AG09319 (cell line): ENCODE data around the gene TMEM223.
A peak's percentile ranks its signal among the peaks of the same experiment; 100 is the strongest.

Source experiments
- DNase-seq: peaks from one replicate; pipeline ENCODE4 v3.0.0-alpha.2; 2010; ENCODE audit warnings: low read depth; ENCODE audit errors: extremely low read depth
- CTCF ChIP-seq: IDR thresholded peaks from 2 replicates; pipeline ENCODE4 v1.5.1; 2011; ENCODE audit warnings: low read depth, mild to moderate bottlenecking, inconsistent platforms, low read length, moderate library complexity

The TMEM223 gene

DNA sequence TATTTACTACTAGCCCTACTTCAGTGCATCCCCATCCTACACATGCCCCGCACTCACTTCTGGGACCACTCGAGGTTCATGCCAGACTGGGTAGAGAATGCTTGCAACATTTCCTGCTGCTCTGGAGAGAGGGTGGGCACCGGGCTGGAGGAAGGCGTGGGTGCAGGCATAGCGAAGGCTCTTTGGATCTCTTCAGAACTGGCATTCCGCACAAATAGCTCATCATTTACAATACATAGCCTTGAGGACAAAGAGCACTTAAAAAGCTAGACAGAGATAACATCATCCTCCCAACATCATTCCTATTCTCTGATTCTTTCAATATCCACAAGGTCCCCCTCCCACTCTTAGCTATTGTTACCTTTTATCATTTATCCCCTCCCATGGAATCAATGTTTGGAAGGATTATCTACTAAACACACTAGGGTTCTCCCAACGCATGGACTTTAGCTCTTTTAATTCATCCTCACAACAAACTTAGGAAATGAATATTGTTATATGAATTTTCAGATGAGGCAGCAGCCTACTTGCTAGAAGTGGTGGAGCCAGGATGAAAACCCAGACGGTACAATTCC, 2.5 kb upstream of the TMEM223 start:
- no peak for DNase-seq
- TF ChIP-seq CTCF = no peak

DNA sequence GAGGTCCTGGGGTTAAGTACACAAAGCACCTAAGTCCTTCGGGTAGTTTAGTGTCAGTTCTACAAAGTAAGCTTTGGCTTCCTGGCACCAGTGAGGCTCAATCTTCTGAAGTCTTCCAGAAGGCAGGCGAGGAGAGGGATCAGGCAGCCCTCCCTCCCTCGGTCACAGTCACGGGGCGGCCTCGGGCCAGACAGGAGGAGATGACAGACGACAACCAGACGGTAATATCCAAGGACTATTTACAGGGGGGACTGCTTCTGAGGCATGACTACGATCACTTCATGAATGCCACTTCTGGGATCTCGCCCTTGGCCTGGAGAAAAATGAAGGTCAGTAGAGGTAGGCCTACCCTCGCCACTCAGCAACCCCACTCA, 383 bp upstream of the TMEM223 start:
- DNase-seq = no peak
- no peak for TF ChIP-seq CTCF

- no peak for DNase-seq
- TF ChIP-seq CTCF = no peak
Observed at GRCh38 chr11:62789576-62789975, 2.2 kb downstream of the TMEM223 start.

- no peak for DNase-seq
- TF ChIP-seq CTCF = no peak
Observed at GRCh38 chr11:62788991-62789390, 2.8 kb downstream of the TMEM223 start.

DNA sequence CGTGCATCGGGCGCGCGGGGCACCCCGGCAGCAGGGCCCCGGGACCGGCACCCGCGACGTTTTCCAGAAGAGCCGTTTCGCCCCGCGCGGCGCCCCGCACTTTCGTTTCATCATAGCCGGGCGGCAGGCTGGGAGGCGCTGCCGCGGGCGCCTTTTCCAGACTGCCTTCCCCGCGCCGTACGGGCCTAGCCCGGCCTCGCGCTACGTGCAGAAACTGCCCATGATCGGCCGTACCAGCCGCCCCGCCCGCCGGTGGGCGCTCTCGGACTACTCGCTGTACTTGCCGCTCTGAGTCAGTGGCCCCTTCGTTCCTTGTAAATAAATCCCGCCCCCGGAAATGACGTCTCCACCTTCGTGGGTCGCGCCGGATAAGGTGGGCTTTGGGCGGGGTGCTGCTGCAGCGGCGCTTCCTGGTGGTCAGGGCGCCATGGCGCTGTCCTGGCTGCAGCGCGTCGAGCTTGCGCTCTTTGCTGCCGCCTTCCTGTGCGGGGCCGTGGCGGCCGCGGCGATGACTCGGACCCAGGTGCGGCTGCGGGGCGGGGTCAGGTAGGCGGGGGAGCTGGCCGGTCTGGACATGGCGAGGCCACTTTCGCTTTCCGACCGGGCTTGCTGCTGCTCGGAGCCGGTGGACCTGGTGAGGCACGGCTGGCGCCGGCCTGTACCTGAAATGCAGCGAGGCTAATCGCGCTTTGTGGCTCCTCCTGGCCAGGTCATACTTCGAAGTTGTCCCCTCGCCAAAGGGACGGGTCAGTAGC, 4.6 kb downstream of the TMEM223 start, which contains the start of gene TMEM179B:
Gene TMEM179B (plus strand): TSS at position 398 of the 755 bp plus-strand sequence. CDS start 30 bp downstream, at position 428.
- TF ChIP-seq CTCF = peak; percentile 64
- DNase-seq = peak; percentile 89

- DNase-seq = peak; percentile 52
- TF ChIP-seq CTCF = no peak; the same call in none of the 2 replicates
Observed at GRCh38 chr11:62786318-62787004, 5.3 kb downstream of the TMEM223 start.

DNA sequence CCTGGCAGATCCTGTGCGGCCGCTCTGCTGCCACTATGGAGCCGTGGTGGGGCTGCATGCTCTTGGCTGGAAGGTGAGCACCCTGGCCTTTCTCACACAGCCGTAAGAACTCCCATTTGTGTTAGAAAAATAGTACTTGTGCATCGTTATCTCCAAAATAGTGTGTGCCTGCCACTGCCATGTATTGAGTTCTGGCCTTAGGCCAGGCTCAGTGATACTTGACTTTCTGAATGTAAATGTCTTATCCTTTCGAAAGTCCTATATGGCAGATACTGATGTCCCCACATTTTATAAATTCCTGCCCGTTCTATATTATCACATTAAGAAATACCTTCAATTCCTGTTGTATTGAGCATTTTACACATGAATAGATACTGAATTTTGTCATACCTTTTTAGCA, 9.1 kb downstream of the TMEM223 start:
- TF ChIP-seq CTCF = no peak
- no peak for DNase-seq
